Embryonic facial prominence (tissue), 1 donor: ENCODE data around the gene RIBC2.
"Not testable (repeated sequence)": the region's sequence is repeated elsewhere in the genome, so short reads cannot be mapped to it uniquely, and the experiment has no call there.

Experiments used
- DNase-seq: peaks from one replicate; pipeline ENCODE4 v3.0.0-alpha.2; 2016; ENCODE audit errors: extremely low spot score

RIBC2 gene

GRCh38 chr22:45413368-45414211, at the start of gene RIBC2, which contains the start of gene SMC1B:
Gene RIBC2 (plus strand): TSS chr22:45413693. CDS start chr22:45413887, 194 bp downstream.
Gene SMC1B (minus strand): TSS chr22:45413599. CDS start chr22:45413567, 32 bp downstream.
- peak; percentile 83 for DNase-seq

GRCh38 chr22:45366713-45367112, 46.8 kb upstream of the RIBC2 start:
- no peak for DNase-seq

- not testable (repeated sequence) for DNase-seq
Measured at GRCh38 chr22:45373592-45373991, 39.9 kb upstream of the RIBC2 start.

GRCh38 chr22:45376009-45376408, 37.5 kb upstream of the RIBC2 start:
- DNase-seq = no peak

- DNase-seq = no peak
Measured at GRCh38 chr22:45376703-45377102, 36.8 kb upstream of the RIBC2 start.

- no peak for DNase-seq
Measured at GRCh38 chr22:45381348-45381747, 32.1 kb upstream of the RIBC2 start.

GRCh38 chr22:45389546-45389945, 23.9 kb upstream of the RIBC2 start:
- no peak for DNase-seq

- DNase-seq = no peak
Measured at GRCh38 chr22:45397806-45398205, 15.7 kb upstream of the RIBC2 start.

GRCh38 chr22:45398214-45398613, 15.3 kb upstream of the RIBC2 start:
- no peak for DNase-seq

GRCh38 chr22:45399712-45400445, 13.6 kb upstream of the RIBC2 start:
- no peak for DNase-seq

- no peak for DNase-seq
Measured at GRCh38 chr22:45402466-45402985, 11.0 kb upstream of the RIBC2 start.

GRCh38 chr22:45407793-45408192, 5.7 kb upstream of the RIBC2 start:
- DNase-seq = no peak

- DNase-seq = no peak
Measured at GRCh38 chr22:45413013-45413367, 503 bp upstream of the RIBC2 start.

- DNase-seq = no peak
Measured at GRCh38 chr22:45418056-45418769, 4.7 kb downstream of the RIBC2 start.

GRCh38 chr22:45418770-45419138, 5.3 kb downstream of the RIBC2 start:
- DNase-seq = no peak

- no peak for DNase-seq
Measured at GRCh38 chr22:45420011-45420410, 6.5 kb downstream of the RIBC2 start.

- DNase-seq = no peak
Measured at GRCh38 chr22:45420539-45420938, 7.0 kb downstream of the RIBC2 start.

GRCh38 chr22:45421349-45422055, 8.0 kb downstream of the RIBC2 start:
- DNase-seq = no peak

GRCh38 chr22:45422237-45422983, 8.9 kb downstream of the RIBC2 start:
- no peak for DNase-seq

GRCh38 chr22:45423524-45423923, 10.0 kb downstream of the RIBC2 start:
- no peak for DNase-seq

- no peak for DNase-seq
Measured at GRCh38 chr22:45424241-45424731, 10.8 kb downstream of the RIBC2 start.
